ENCODE measurements around the gene KCNQ1.

DNA sequence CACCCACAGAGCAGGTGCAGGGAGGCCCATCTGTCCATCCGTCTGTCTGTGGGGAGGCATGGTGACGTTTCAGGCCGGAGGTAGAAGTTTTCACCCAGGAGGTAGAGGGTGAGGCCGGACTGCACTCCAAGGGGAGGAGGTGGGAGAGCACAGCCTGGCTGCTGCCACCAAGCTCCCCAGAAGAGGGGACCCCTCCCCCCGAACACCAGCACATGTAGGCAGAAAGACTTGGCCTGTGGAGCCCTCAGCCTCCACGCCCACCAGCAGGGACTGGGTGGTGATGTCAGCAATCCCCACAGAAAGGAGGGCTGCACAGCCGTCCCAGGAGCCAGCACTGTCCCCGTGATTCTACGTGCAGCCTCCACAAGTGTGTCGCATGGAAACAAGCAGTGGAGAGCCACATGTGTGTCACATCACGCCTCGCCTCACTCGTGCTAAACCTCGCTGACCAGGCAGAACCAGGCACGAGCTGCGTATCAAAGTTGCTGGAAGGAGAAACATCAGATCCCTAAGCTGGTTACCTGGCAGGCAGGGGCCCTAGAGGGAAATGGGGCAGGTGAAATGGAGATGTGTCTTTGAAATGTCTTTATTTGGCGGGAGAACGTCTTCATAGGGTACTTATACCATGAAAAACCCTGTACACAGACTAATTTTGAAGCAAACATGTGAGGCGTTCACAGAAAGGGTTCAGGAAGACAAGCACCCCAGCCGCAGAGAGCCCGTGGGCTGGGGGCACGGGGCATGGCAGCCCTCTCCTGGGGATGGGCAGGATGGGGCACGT is 391.7 kb downstream of the KCNQ1 start:
- TF ChIP-seq CTCF (IDR thresholded peaks at IDR 0.05; ENCODE audit: extremely low read depth in 1 of 2, insufficient read depth in 1 of 2, low read depth in 1 of 2, low read length in 2 of 2) = no peak
- no peak for TF ChIP-seq POLR2AphosphoS5 (IDR thresholded peaks at IDR 0.05; ENCODE audit: insufficient read depth, low read depth, low read length)
- TF ChIP-seq EZH2 (IDR thresholded peaks at IDR 0.05; ENCODE audit: borderline replicate concordance, low read depth, low read length, severe bottlenecking) = no peak
- no peak for TF ChIP-seq POLR2A (IDR thresholded peaks at IDR 0.05; ENCODE audit: low read depth, low read length)
- TF ChIP-seq, protein P1, sequence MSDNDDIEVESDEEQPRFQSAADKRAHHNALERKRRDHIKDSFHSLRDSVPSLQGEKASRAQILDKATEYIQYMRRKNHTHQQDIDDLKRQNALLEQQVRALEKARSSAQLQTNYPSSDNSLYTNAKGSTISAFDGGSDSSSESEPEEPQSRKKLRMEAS (IDR thresholded peaks at IDR 0.05; ENCODE audit: insufficient read depth, insufficient read length) = no peak
- no peak for TF ChIP-seq MYC (IDR thresholded peaks at IDR 0.05; ENCODE audit: low read depth, low read length)
- TF ChIP-seq GATA2 (IDR thresholded peaks at IDR 0.05; ENCODE audit: insufficient read depth, insufficient read length, low read depth, low read length) = no peak
- no peak for TF ChIP-seq FOS (IDR thresholded peaks at IDR 0.05; ENCODE audit: borderline replicate concordance, insufficient read depth, low read length)
- TF ChIP-seq JUN (IDR thresholded peaks at IDR 0.05; ENCODE audit: borderline replicate concordance, insufficient read depth, insufficient read length, low read depth) = no peak
